RWPE2 (cell line): Measurements from ENCODE around the gene SLC12A7.

ENCODE experiments used
- ATAC-seq: fragments of 200-7000 bp; cut with Tn5 transposase; 3 replicates; pipeline ENCODE4 v1.9.1; 2021; ENCODE audit warnings: low read depth
- DNase-seq: peaks from one replicate; pipeline ENCODE4 v3.0.0-alpha.2; 2020; ENCODE audit warnings: low spot score
- H3K27ac ChIP-seq: fragments of 450-650 bp; 2 replicates; pipeline ENCODE4 v1.5.1; 2017; ENCODE audit warnings: mild to moderate bottlenecking; ENCODE audit not compliant: poor library complexity, severe bottlenecking
- H3K27me3 ChIP-seq: fragments of 250-450 bp; sonication (Bioruptor Pico); 2 replicates; pipeline ENCODE4 v1.5.1; 2021; ENCODE audit warnings: mild to moderate bottlenecking, moderate library complexity; ENCODE audit not compliant: insufficient read depth, poor library complexity, severe bottlenecking
- H3K36me3 ChIP-seq: fragments of 250-450 bp; sonication (Bioruptor Pico); 2 replicates; pipeline ENCODE4 v1.5.1; 2020; ENCODE audit warnings: low read depth, mild to moderate bottlenecking, moderate library complexity
- H3K4me1 ChIP-seq: fragments of 250-450 bp; sonication (Bioruptor Pico); 2 replicates; pipeline ENCODE4 v1.5.1; 2021; ENCODE audit warnings: mild to moderate bottlenecking, moderate library complexity; ENCODE audit not compliant: insufficient read depth, poor library complexity, severe bottlenecking
- H3K4me3 ChIP-seq: fragments of 250-450 bp; sonication (Bioruptor Pico); 2 replicates; pipeline ENCODE4 v1.5.1; 2021; ENCODE audit warnings: mild to moderate bottlenecking, moderate library complexity; ENCODE audit not compliant: severe bottlenecking
- H3K9me3 ChIP-seq: fragments of 250-450 bp; sonication (Bioruptor Pico); 2 replicates; pipeline ENCODE4 v1.5.1; 2021; ENCODE audit warnings: mild to moderate bottlenecking, moderate library complexity; ENCODE audit not compliant: severe bottlenecking
- CTCF ChIP-seq: fragments of 450-650 bp; IDR thresholded peaks from one replicate; pipeline ENCODE4 v1.5.1; 2017; ENCODE audit warnings: mild to moderate bottlenecking, moderate library complexity; ENCODE audit not compliant: poor library complexity, severe bottlenecking

Gene SLC12A7

GRCh38 chr5:1033178-1033577 lies 78.7 kb downstream of the SLC12A7 start:
- ATAC-seq (no peak), DNase-seq (no peak)
- Histone ChIP-seq H3K4me3 (no peak overlapping the region), H3K9me3 (no peaks in the 10 kb centered on the region), H3K4me1 (no peaks in the 10 kb centered on the region), H3K27ac (no peak overlapping the region), H3K36me3 (no peaks in the 10 kb centered on the region), H3K27me3 (peaks cover 11% of the 10 kb centered on the region)
- TF ChIP-seq CTCF = no peak

GRCh38 chr5:1032551-1033027 lies 79.3 kb downstream of the SLC12A7 start:
- H3K4me3 ChIP-seq = no peak overlapping the region
- no peak for TF ChIP-seq CTCF
- no peak overlapping the region for H3K27ac ChIP-seq
- no peaks in the 10 kb centered on the region for H3K4me1 ChIP-seq
- ATAC-seq (no peak), DNase-seq (no peak)
- no peaks in the 10 kb centered on the region for H3K9me3 ChIP-seq
- peaks cover 11% of the 10 kb centered on the region for H3K27me3 ChIP-seq
- H3K36me3 ChIP-seq = no peaks in the 10 kb centered on the region

GRCh38 chr5:1032011-1032410 lies 79.9 kb downstream of the SLC12A7 start:
- TF ChIP-seq CTCF = no peak
- DNase-seq (no peak), ATAC-seq (no peak)
- Histone ChIP-seq H3K4me3 (no peak overlapping the region), H3K4me1 (no peaks in the 10 kb centered on the region), H3K9me3 (no peaks in the 10 kb centered on the region), H3K27me3 (peaks cover 11% of the 10 kb centered on the region), H3K27ac (no peak overlapping the region), H3K36me3 (no peaks in the 10 kb centered on the region)

- no peaks in the 10 kb centered on the region for H3K4me1 ChIP-seq
- DNase-seq (no peak), ATAC-seq (no peak)
- H3K9me3 ChIP-seq = no peaks in the 10 kb centered on the region
- no peaks in the 10 kb centered on the region for H3K36me3 ChIP-seq
- peaks cover 11% of the 10 kb centered on the region for H3K27me3 ChIP-seq
- no peak for TF ChIP-seq CTCF
- H3K27ac ChIP-seq = no peak overlapping the region
- H3K4me3 ChIP-seq = no peak overlapping the region
These were observed 80.4 kb downstream of the SLC12A7 start for GRCh38 chr5:1031306-1031959.

GRCh38 chr5:1030801-1031271 lies 81.0 kb downstream of the SLC12A7 start:
- no peak for DNase-seq
- no peak for TF ChIP-seq CTCF
- no peak for ATAC-seq

More at GRCh38 chr5:1030801-1031271, 81.0 kb downstream of the SLC12A7 start:
- Histone ChIP-seq H3K9me3 (no peaks in the 10 kb centered on the region), H3K36me3 (no peaks in the 10 kb centered on the region), H3K27me3 (peaks cover 11% of the 10 kb centered on the region), H3K27ac (no peak overlapping the region), H3K4me1 (no peaks in the 10 kb centered on the region), H3K4me3 (no peak overlapping the region)
